Hepatocyte (in vitro differentiated cells): ENCODE results near the gene SRGAP2B.
"Not testable (repeated sequence)": the region's sequence is repeated elsewhere in the genome, so short reads cannot be mapped to it uniquely, and the experiment has no call there.

ENCODE experiments used
- CTCF ChIP-seq: fragments of 200-600 bp; sonication (generic); IDR thresholded peaks from 2 replicates; pipeline ENCODE4 v1.5.1; 2016; ENCODE audit warnings: antibody characterized with exemption, mild to moderate bottlenecking; ENCODE audit not compliant: poor library complexity
- EZH2 ChIP-seq: fragments of 200-600 bp; sonication (generic); IDR thresholded peaks from 2 replicates; pipeline ENCODE4 v1.6.1; 2016; ENCODE audit warnings: antibody characterized with exemption, mild to moderate bottlenecking, borderline replicate concordance
- EZH2phosphoT487 ChIP-seq: fragments of 200-600 bp; sonication (generic); IDR thresholded peaks from one replicate; pipeline ENCODE4 v1.6.1; 2018; ENCODE audit warnings: antibody characterized with exemption, mild to moderate bottlenecking, low read depth, moderate library complexity; ENCODE audit not compliant: unreplicated experiment, severe bottlenecking

GRCh38 chr1:145123992-145124641 lies 29.0 kb upstream of the SRGAP2B start:
- not testable (repeated sequence) for TF ChIP-seq CTCF, EZH2, EZH2phosphoT487
